Tibial nerve (tissue), 3 donors: ENCODE data around the gene CES2.

ENCODE experiments used
- CTCF ChIP-seq, 5 experiments: fragments of 200-600 bp in 3 of 5; fragments of 450-650 bp in 2 of 5; sonication (generic) in 3 of 5; IDR thresholded peaks; one replicate each; pipeline ENCODE4 v1.5.1; 2016 to 2019; ENCODE audit warnings: antibody characterized with exemption in 5 of 5, mild to moderate bottlenecking in 3 of 5, moderate library complexity in 2 of 5
- POLR2A ChIP-seq, 2 donors: fragments of 450-650 bp; IDR thresholded peaks; one replicate each; pipeline ENCODE4 v1.6.1; 2017; ENCODE audit warnings: antibody characterized with exemption in 2 of 2, mild to moderate bottlenecking in 2 of 2, moderate library complexity in 2 of 2

GRCh38 chr16:66904846-66905632, 30.3 kb upstream of the CES2 start:
- no peak for TF ChIP-seq POLR2A (IDR thresholded peaks at IDR 0.05)
- no peak for TF ChIP-seq CTCF (IDR thresholded peaks at IDR 0.05)
